UCSD-AML1 (cell line): ENCODE results near the gene DLG4.
"Not testable (repeated sequence)": the region's sequence is repeated elsewhere in the genome, so short reads cannot be mapped to it uniquely, and the experiment has no call there.

Experiments used
- DNase-seq: peaks from one replicate; lab custom pipeline; 2025; ENCODE audit not compliant: unreplicated experiment; lab: John Stamatoyannopoulos, UW

The DLG4 gene

GRCh38 chr17:7190276-7190917, 29.2 kb downstream of the DLG4 start:
- no peak for DNase-seq

GRCh38 chr17:7186241-7186640, 33.4 kb downstream of the DLG4 start:
- DNase-seq: no peak

GRCh38 chr17:7184647-7185046, 35.0 kb downstream of the DLG4 start:
- no peak for DNase-seq

GRCh38 chr17:7184091-7184488, 35.5 kb downstream of the DLG4 start:
- DNase-seq: no peak

- no peak for DNase-seq
Measured at GRCh38 chr17:7183433-7184090, 36.1 kb downstream of the DLG4 start.

- not testable (repeated sequence) for DNase-seq
Measured at GRCh38 chr17:7182101-7182500, 37.5 kb downstream of the DLG4 start.

- DNase-seq: no peak
Measured at GRCh38 chr17:7179317-7180254, 40.0 kb downstream of the DLG4 start, which contains the start of gene ASGR1. Gene ASGR1, minus strand, starts transcription at chr17:7179370. Its CDS starts 807 bp downstream, at chr17:7178563.

GRCh38 chr17:7178973-7179316, 40.7 kb downstream of the DLG4 start:
- no peak for DNase-seq

GRCh38 chr17:7177954-7178477, 41.6 kb downstream of the DLG4 start:
- DNase-seq: no peak

GRCh38 chr17:7177191-7177953, 42.3 kb downstream of the DLG4 start:
- peak; percentile 71 for DNase-seq

GRCh38 chr17:7176841-7177190, 42.8 kb downstream of the DLG4 start:
- DNase-seq: no peak

GRCh38 chr17:7176107-7176840, 43.4 kb downstream of the DLG4 start:
- DNase-seq: no peak

GRCh38 chr17:7175330-7175733, 44.3 kb downstream of the DLG4 start:
- DNase-seq: no peak

GRCh38 chr17:7174603-7175326, 44.9 kb downstream of the DLG4 start:
- DNase-seq: no peak

- peak; percentile 91 for DNase-seq
Measured at GRCh38 chr17:7173687-7174602, 45.7 kb downstream of the DLG4 start.

GRCh38 chr17:7172522-7173191, 47.0 kb downstream of the DLG4 start:
- DNase-seq: not testable (repeated sequence)

- not testable (repeated sequence) for DNase-seq
Measured at GRCh38 chr17:7169565-7169908, 50.1 kb downstream of the DLG4 start.
